GM18498 (cell line): ENCODE measurements around the gene TARM1.
"Not testable (repeated sequence)": the region's sequence is repeated elsewhere in the genome, so short reads cannot be mapped to it uniquely, and the experiment has no call there.

Source experiments
- ATAC-seq: cut with Tn5 transposase; IDR thresholded peaks from one replicate; pipeline ENCODE4 v1.9.1; 2021; ENCODE audit warnings: mild to moderate bottlenecking, moderate library complexity; ENCODE audit not compliant: unreplicated experiment

TARM1 gene

DNA sequence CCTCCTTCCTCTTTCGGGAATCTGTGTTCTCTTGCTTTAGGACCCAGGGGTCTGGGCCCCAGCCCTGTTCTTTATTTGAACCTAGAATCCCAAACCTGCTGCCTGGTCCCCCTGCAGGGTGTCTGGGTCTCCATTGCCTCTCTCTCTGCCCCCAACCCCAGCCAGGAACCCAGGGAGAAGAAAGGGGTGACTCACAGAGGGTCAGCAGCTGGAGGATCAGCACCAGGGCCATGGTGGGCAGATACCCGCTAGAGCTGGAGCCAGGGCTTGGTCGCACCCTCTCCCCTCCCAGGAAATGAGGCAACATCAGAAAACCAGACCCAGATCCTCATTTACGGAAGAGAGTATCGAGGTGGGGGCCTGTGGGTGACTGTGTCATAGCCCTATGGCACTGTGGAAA lies 19.4 kb upstream of the TARM1 start, which contains the start of gene OSCAR:
OSCAR (minus strand) TSS at position 243 of the 400 bp plus-strand sequence; CDS start at position 232, 11 bp downstream.
- ATAC-seq = no peak

GRCh38 chr19:54099903-54100255 lies 18.7 kb upstream of the TARM1 start:
- not testable (repeated sequence) for ATAC-seq

DNA sequence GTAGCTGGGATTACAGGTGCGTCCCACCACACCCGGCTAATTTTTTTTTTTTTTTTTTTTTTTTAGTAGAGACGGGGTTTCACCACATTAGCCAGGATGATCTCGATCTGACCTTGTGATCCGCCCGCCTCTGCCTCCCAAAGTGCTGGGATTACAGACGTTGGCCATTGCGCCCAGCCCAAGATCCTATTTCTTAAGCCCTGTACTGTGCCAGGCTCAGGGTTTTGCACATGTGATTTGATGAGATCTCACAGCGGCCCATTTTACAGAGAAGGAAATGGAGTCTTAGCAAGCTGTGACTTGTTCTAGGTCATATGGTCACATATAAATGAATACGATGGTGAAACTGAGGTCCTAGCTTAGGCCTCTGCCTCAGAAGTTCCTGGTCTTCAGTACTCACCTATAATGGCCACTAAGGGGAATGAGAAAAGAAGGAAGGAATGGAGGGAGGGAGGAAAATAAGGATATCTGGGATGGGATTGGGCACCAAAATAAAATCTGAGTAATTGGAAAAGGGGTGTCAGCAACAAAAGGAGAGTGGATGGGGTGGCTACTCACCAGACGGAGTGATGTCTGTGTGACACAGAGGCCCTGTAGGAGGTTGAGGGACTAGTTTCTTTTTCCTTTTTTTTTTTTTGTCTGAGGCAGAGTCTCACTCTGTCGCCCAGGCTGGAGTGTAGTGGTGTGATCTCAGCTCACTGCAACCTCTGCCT lies 18.2 kb upstream of the TARM1 start:
- ATAC-seq = no peak

GRCh38 chr19:54096617-54097106 lies 15.5 kb upstream of the TARM1 start:
- ATAC-seq = no peak

DNA sequence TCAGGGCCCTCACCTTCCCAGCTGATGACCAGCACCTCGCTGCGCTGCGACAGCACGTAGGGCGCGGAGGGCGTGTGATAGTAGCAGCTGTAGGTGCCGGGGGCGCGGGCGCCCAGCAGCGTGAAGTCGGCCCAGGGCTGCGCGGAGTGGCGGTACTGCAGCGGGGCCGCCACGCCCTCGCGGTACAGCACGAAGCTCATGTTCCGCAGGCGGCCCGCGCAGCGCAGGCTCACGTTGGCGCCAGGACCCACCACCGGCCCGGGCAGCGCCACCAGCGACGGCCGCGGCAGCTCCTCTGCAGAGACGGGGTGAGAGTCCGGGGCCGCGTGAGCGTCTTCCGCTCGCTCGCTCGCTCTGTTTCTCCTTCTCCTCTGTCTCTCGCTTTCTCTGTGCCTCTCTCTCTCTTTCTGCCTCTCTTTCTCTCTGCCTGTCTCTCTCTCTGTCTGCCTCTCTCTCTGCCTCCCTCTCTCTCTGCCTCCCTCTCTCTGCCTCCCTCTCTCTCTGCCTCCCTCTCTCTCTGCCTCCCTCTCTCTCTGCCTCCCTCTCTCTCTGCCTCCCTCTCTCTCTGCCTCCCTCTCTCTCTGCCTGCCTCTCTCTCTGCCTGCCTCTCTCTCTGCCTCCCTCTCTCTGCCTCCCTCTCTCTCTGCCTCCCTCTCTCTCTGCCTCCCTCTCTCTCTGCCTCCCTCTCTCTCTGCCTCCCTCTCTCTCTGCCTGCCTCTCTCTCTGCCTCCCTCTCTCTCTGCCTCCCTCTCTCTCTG lies 14.9 kb upstream of the TARM1 start:
- not testable (repeated sequence) for ATAC-seq

- no peak for ATAC-seq
Measured at GRCh38 chr19:54095136-54095858, 14.1 kb upstream of the TARM1 start.

DNA sequence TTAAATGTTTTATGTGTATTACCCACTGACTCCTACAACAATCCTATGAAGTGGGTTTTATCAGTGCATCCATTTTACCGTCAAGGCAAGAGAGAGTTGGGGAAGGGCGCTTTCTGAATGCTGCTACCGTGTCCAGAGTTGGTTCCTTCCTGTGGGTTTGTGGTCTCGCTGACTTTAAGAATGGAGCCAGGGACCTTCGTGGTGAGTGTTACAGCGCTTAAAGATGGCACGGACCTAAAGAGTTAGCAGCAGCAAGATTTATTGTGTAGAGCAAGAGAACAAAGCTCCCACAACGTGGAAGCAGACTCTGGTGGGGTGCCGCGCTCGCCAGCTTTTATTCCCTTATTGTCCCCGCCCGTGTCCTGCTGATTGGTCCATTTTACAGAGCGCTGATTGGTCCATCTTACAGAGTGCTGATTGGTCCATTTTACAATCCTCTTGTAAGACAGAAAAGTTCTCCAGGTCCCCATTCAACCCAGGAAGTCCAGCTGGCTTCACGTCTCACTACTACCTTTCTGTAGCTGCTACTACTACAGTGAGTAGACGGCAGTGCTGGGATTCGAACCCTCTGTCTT lies 13.3 kb upstream of the TARM1 start:
- no peak for ATAC-seq

DNA sequence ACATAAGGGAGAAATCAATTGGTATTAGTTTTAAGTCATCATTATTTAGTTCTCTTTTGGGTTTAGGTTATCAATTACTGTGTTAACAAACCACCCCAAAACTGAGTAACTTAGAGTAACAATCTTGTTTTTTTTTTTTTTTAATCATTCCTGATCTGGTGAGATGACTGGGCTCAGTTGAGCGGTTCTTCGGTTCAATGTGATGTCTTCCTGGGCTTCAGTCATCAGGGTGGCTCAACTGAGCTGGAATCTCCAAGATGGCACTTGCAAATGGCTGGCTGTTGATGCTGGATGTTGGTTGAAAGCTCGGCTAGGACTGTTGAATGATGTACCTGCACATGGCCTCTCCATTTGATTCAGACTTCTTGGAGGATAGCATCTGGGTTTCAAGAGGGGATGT lies 3.2 kb upstream of the TARM1 start:
- ATAC-seq = no peak

DNA sequence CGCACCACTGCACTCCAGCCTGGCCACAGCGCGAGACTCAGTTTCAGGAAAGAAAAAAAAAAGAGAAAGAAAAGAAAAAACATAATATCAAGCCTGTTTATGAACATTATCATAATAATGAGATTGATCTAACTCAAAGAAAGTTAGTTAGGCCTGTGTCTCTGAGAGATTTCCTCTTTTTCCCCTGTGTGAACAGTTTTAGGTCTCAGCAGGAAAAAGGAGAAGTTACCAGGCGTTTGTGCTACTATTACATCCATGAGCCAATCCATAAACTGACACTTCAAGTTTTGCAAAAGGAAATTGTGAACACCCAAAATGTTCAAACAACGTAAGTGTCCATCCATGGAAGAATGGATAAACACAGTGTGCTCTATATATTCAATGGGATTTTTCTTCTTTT lies 3.8 kb downstream of the TARM1 start:
- ATAC-seq = no peak

GRCh38 chr19:54074851-54075250 lies 6.3 kb downstream of the TARM1 start:
- ATAC-seq = no peak

- ATAC-seq = no peak
Measured at GRCh38 chr19:54073829-54074228, 7.3 kb downstream of the TARM1 start.

- no peak for ATAC-seq
Measured at GRCh38 chr19:54069470-54069869, 11.7 kb downstream of the TARM1 start.

- ATAC-seq = no peak
Measured at GRCh38 chr19:54063350-54064116, 17.6 kb downstream of the TARM1 start, which contains the start of gene VSTM1. Gene VSTM1, minus strand, starts transcription at chr19:54063897. Its CDS starts 120 bp downstream, at chr19:54063777.

DNA sequence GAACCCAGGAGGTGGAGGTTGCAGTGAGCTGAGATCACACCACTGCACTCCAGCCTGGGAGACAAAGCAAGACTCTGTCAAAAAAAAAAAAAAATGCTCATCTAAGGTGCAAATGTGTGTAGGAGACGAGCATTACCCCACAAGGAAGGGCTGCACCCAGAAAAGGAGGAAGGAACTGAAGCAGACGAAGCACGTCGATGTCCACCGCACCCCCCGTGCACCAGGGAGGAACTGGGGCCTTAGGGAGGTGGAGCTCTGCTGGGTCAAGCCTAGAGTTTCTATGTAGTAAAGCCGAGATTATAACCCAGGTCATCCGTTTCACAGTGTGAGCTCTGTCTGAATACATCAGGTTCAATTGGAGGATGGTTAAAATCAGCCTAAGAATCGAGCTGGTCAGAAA lies 18.5 kb downstream of the TARM1 start:
- ATAC-seq = no peak

DNA sequence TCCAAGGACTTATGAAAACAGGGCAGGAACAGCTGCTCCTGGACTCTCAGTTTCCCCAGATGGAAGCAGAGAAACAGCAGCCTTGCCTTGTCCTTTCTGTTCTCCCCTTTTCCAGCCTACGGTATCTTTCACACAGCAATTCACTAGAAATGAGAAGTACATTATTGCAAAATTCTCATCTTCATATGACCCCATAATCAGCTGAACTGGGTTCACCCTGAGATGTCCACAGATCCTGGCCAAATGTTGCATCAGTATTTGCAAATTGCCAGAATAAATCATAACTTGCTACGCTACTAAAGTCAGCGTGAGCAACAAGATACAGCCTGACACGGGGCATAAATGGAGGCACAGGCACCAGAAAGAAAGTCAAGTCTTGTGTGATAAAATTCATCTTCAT lies 33.5 kb downstream of the TARM1 start:
- ATAC-seq = no peak

- no peak for ATAC-seq
Measured at GRCh38 chr19:54045771-54046170, 35.4 kb downstream of the TARM1 start.

DNA sequence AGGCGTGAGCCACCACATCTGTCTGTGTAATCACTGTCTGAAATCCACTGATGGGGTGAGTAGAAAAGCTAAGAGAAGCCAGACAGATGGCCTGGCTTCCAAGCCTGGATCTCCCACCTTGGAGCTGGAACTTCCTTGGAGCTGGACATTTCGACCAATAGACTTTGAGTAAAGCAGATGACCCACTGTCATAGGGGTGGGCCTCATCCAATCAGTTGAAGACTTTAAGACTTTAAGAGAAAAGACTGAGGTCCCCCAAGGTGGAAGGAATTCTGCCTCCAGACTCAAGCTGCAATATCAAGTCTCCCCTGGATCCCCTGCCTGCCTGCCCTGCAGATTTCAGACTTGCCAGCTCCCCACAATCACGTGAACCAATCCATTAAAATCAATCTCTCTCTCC lies 38.2 kb downstream of the TARM1 start:
- ATAC-seq = no peak

DNA sequence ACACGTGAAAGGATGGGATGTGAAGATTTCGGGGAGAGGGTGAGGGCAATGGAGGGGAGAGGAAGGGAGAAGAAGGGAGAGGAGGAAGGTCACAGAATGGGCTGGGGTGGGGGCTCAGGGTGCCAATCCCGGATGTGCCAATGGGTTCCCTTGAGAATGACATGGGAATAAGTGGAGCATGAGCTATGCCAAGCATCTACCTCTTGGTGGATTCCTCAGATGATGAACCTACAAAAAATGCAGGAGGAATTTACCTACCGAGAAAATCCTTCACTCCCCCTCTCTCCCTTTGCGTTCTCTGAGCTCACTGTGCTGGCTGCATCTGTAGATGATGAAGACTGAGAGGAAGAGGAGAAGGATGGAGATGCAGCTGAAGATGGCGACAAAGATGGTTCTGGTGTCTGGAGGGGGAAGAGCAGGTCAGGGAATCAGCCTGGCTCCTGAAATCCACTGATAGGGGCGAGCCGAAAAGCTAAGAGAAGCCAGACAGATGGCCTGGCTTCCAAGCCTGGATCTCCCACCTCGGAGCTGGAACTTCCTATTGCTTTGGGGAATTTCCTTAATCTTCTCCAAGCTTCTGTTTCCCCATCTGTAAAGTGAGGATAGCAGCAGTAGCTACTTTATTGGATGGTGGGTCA lies 39.1 kb downstream of the TARM1 start:
- no peak for ATAC-seq

DNA sequence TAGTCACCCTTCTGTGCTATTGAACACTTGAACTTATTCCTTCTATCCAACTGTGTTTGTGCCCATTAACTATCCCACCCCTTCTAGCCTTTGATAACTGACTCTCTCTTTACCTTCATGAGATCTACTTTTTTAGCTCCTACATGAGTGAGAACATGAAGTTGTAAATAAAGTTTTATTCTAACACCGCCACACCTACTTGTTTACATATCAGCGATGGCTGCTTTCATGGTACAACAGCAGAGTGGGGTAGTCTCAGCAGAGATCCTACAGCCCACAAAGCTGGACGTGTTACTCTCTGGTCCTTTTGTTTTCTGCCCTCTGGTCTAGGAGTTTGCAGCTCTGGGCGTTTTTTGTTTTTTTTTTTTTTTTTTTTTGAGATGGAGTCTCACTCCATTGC lies 41.2 kb downstream of the TARM1 start:
- ATAC-seq = no peak

GRCh38 chr19:54036542-54036941 lies 44.6 kb downstream of the TARM1 start:
- ATAC-seq = not testable (repeated sequence)
